ENCODE data around the gene RBM5.

RBM5 gene

GRCh38 chr3:50121072-50122032 is 32.6 kb downstream of the RBM5 start:
- in situ Hi-C loops (cut with MboI; ENCODE audit: low sequenced_read_pairs) = no loop called here

DNA sequence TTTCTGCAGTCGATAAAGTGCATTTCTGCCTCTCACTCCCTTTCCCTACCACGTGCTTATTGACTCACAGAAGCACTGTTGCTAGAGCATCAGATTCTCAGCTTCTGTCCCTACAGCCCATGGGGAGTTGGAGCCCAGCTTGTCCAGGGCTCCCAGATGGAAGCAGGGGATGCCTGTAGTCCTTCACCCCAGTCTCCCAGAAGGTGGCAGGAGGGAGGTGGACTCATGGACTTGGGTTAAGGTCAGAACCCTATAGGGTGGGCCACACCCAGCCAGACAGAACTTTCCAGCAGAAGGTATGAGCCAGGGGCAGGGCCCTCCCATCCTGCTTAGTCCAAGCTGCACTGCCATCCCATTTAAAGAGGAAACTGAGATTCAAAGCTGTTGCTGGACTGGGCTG is 33.4 kb downstream of the RBM5 start:
- in situ Hi-C loops (cut with MboI; ENCODE audit: low sequenced_read_pairs) = no loop called here

GRCh38 chr3:50122661-50123391 is 34.1 kb downstream of the RBM5 start:
- in situ Hi-C loops (cut with MboI; ENCODE audit: low sequenced_read_pairs) = no loop called here

DNA sequence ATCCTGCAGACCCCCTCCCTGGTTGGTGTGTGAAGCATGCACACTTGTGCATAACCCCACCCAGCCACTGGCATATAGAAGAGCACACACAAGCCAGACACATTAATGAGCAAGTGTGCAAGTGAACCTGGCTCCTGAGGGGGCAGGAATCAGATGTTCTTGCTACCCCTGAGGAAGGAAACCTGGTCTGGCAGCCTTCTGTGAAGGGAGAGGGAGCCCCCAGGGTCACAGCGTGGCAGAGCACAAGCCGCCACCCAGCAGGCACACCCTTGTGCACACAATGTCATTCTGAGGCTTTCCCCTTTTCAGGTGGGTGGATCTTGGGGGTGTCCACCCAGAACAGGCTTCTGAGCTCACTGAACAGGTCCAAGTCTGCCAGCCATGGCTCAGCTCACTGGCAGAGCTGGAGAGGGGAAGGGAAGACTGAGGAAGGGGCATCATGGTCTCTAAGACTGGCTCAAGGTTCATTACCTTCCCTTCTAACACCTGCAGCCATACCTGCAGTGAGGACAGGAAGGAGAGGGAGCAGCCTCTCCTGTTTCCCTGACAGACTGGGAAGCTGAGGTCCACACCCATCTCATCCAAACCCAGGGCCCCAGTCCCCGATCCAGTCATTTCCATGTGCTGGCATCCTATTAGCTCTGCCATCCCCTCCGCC is 34.8 kb downstream of the RBM5 start:
- in situ Hi-C loops (cut with MboI; ENCODE audit: low sequenced_read_pairs) = no loop called here

DNA sequence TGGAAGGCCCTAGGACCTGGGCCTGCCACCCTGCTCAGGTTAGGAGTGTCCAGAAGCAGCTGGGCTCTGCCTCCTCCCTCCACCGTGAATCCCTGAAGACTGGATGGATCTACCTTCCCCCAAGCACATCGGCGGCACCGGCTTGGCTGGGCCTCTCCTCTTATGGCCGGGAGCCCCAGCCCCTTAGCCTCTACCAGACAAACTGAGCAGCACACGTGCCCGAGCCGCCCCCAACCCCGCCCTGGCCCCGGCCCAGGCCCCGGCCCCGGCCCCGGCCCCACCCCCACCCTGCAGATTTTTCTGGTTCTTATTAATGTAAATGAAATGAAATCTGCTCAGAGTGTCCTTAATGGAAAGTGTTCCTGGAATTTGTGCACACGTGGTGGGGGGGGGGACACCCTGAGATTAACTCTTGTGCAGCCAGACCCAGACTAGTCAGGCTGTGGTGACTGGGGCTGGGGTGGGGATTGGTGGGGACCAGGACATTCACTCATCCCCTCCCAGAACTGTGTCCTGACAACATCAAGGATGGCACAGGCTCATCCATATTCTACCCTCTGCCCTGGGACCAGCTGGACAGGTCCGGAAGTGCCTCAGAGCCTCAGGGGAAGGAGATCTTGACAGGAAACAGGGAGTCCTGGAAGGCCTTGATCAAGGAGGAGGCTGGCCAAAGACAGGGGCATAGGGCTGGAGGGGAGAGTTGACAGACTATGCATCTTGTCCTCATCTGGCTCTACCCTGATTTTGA is 35.5 kb downstream of the RBM5 start:
- in situ Hi-C loops (cut with MboI; ENCODE audit: low sequenced_read_pairs) = no loop called here

- in situ Hi-C loops (cut with MboI; ENCODE audit: low sequenced_read_pairs) = no loop called here
These were observed 36.1 kb downstream of the RBM5 start for GRCh38 chr3:50124800-50125178.

GRCh38 chr3:50125541-50126286 is 37.0 kb downstream of the RBM5 start:
- in situ Hi-C loops (cut with MboI; ENCODE audit: low sequenced_read_pairs) = no loop called here

- in situ Hi-C loops (cut with MboI; ENCODE audit: low sequenced_read_pairs) = no loop called here
These were observed 37.8 kb downstream of the RBM5 start for GRCh38 chr3:50126287-50127211.

DNA sequence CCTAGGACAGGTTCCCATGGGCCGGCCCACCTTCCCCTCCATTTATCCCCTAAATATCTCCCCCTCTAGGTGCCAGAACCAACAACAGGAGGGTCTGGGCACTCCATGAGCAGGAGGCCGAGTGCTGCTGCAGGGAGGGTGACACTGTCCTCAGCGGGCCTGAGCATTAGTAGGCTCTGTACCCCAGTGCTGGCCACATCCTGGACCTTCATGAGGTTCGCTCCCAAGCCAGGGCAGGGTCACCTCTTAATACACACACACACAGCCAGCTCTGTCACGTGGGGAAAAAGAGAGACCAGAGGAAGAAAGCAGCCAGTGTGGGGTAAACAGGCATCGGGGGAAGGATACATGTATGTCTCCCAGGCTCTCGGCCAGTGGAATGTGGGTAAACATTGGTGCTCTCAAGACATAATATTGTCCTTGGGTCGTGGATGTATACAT is 38.6 kb downstream of the RBM5 start:
- in situ Hi-C loops (cut with MboI; ENCODE audit: low sequenced_read_pairs) = no loop called here

DNA sequence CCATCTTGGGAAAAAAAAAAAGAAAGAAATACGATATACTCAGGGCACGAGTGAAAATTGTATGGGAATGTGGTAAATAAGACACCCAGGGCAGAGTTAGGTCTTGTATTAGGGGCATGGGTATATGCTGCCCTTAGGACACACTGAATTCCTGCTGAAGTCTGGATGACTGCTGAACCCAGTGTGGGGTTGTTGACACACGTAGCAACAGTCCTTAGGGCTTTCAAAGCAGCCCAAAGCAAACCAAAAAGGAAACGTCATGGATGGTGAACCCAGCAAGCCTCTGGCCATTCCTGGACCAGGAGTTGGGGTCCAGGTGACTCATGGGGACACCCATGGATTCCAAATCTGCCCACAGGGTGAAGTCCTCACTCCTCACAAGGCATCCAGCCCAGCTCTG is 39.3 kb downstream of the RBM5 start:
- in situ Hi-C loops (cut with MboI; ENCODE audit: low sequenced_read_pairs) = no loop called here

GRCh38 chr3:50130436-50130835 is 41.7 kb downstream of the RBM5 start:
- in situ Hi-C loops (cut with MboI; ENCODE audit: low sequenced_read_pairs) = no loop called here

DNA sequence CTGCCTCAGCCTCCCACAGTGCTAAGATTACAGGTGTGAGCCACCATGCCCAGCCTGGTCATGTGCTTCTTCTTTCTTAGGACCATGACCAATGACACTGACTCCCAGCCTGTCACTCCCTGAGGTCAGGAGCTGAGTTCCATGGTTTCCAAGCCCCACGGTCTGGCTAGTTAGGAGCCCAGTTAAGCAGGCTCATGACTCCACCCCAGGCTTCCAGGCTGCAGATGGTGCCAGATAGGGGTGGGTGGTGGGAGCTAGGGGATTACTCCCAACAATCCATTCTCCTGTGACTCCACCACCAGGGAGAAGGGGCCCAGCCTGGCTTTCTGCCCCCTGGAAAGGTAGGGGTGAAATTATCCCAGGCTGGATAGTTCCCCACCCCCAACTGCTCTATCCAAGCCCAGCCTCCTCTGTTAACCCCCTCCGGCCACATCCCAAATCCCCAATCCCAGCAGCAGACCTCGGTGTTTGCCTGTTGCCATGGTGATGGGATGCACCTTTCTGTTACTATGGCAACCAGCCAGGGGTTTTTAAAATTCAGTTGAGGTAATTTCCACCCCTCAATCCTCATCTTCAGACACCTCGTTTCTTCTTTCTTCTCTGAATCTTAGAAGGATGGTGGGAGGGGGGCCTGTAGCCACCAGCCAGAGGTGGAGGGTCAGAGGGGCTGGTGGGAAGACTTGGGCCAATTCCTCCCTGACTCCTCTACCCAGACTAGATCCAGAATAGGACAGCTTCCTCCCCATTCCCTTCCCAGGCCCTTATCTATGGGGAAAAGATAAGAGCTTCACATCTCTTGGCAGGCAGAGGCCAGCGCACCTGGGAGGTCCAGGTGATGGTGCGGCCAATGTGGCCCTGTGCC is 43.9 kb downstream of the RBM5 start:
- in situ Hi-C loops (cut with MboI; ENCODE audit: low sequenced_read_pairs) = no loop called here

GRCh38 chr3:50133283-50133615 is 44.5 kb downstream of the RBM5 start:
- in situ Hi-C loops (cut with MboI; ENCODE audit: low sequenced_read_pairs) = no loop called here

GRCh38 chr3:50134367-50134766 is 45.6 kb downstream of the RBM5 start:
- in situ Hi-C loops (cut with MboI; ENCODE audit: low sequenced_read_pairs) = no loop called here

DNA sequence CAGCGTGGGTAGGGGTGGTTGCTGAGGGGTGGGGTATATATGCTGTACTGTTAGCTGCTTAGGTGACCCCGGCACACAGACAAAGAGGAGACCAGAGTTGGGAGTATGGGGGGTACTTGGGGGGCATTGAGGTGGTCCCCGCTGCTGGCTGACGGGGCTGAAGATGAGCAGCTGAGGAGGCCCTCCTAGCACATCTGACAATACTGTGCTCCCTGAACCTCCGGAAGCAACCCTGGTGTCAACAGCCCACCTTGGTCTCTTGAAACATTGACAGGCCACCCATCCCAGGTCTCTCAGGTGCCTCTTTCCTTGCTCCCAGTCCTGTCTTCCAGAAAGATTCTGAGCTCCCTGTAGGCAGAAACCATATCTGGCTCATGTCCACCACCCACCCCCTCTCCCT is 47.2 kb downstream of the RBM5 start:
- in situ Hi-C loops (cut with MboI; ENCODE audit: low sequenced_read_pairs) = no loop called here

GRCh38 chr3:50136714-50137405 is 48.1 kb downstream of the RBM5 start:
- in situ Hi-C loops (cut with MboI; ENCODE audit: low sequenced_read_pairs) = no loop called here

- in situ Hi-C loops (cut with MboI; ENCODE audit: low sequenced_read_pairs) = no loop called here
These were observed 48.8 kb downstream of the RBM5 start for GRCh38 chr3:50137531-50137930.

Measured in HL-60/S4 treated with retinoic acid at 250 ng/mL for 4 days and 3 days (cell line).